Neural cell (in vitro differentiated cells): ENCODE results near the gene ZC3HAV1.

Experiments
- CTCF ChIP-seq: fragments of 450-650 bp; IDR thresholded peaks from 2 replicates; pipeline ENCODE4 v1.5.1; 2014; ENCODE audit warnings: antibody characterized with exemption, mild to moderate bottlenecking, moderate library complexity; ENCODE audit not compliant: poor library complexity, severe bottlenecking
- EP300 ChIP-seq: fragments of 450-650 bp; conservative IDR thresholded peaks from 2 replicates; pipeline ENCODE4 v1.6.1; 2014; ENCODE audit warnings: antibody characterized with exemption, mild to moderate bottlenecking, moderate library complexity; ENCODE audit not compliant: poor library complexity, severe bottlenecking
- EZH2 ChIP-seq: fragments of 200-600, 300-800 bp; shearing (Covaris generic), sonication (generic); IDR thresholded peaks from 2 replicates; pipeline ENCODE4 v1.6.1; 2014; ENCODE audit warnings: antibody characterized with exemption, low read length, borderline replicate concordance, mild to moderate bottlenecking; ENCODE audit not compliant: insufficient read depth, poor library complexity, severe bottlenecking
- POLR2AphosphoS5 ChIP-seq: IDR thresholded peaks from 2 replicates; pipeline ENCODE4 v1.6.1; 2012
- TAF1 ChIP-seq: IDR thresholded peaks from 2 replicates; pipeline ENCODE4 v1.6.1; 2012; ENCODE audit warnings: low read depth

DNA sequence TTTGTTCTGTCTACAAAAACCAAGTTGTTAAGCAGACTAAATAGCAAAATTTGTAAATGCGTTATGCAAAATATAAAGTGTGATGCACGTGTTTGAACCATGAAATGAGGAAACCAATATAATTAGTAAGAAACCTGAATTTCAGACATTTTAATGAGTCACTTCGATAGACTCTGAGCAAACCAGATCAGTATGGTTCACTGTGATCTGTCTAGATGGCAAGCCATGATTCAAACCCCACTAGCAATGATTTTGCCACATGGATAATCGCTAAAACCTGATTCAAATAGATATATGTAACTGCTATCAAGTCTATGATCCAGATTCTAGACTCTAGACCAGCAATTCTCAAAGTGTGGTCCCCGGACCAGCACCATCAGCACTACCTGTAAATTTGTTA lies 24.8 kb downstream of the ZC3HAV1 start:
- TF ChIP-seq CTCF (no peak), EP300 (no peak), POLR2AphosphoS5 (no peak), TAF1 (no peak), EZH2 (no peak)
